OCI-LY7 (cell line): ENCODE data around the gene PPM1L. TPM values are rescaled to one million over a fixed set of nuclear protein-coding genes. Genes with fewer than 3 reads are reported as not detected.

Experiments
- BruUV-seq: library from RNA; stranded (reverse); fragments of 400-500 nt; replicated peaks from 2 replicates; lab custom pipeline; 2021; lab: Mats Ljungman, UMichigan
- CTCF ChIA-PET: fragments of 300-600 bp; sonication (Branson Sonifier 250); formaldehyde crosslinking; loops from one replicate; lab custom pipeline; 2022; ENCODE audit warnings: antibody characterized with exemption; ENCODE audit not compliant: unreplicated experiment; lab: Charles Lee
- POLR2A ChIA-PET: fragments of 300-600 bp; sonication (Branson Sonifier 250); formaldehyde crosslinking; loops from one replicate; lab custom pipeline; 2022; ENCODE audit warnings: antibody characterized with exemption; lab: Charles Lee
- DNase-seq: peaks from one replicate; pipeline ENCODE4 v3.0.0-alpha.2; 2015; ENCODE audit warnings: low spot score
- H2AFZ ChIP-seq: fragments of 200-600 bp; sonication (generic), shearing (Covaris generic); 2 replicates; pipeline ENCODE4 v1.6.1; 2014; ENCODE audit warnings: mild to moderate bottlenecking, antibody characterized with exemption, low read length, moderate library complexity
- H3K27ac ChIP-seq: fragments of 200-600 bp; sonication (generic); 2 replicates; pipeline ENCODE4 v1.5.1; 2014; ENCODE audit warnings: mixed run types, low read depth, mild to moderate bottlenecking, moderate library complexity, low read length, inconsistent platforms; ENCODE audit not compliant: poor library complexity, severe bottlenecking
- H3K36me3 ChIP-seq: fragments of 200-600 bp; sonication (generic); 2 replicates; pipeline ENCODE4 v1.6.1; 2014; ENCODE audit warnings: mild to moderate bottlenecking, antibody characterized with exemption, low read length, moderate library complexity, mixed read lengths; ENCODE audit not compliant: insufficient read depth
- H3K4me1 ChIP-seq: fragments of 200-600 bp; sonication (generic); 2 replicates; pipeline ENCODE4 v1.5.1; 2014; ENCODE audit warnings: mild to moderate bottlenecking, low read length; ENCODE audit not compliant: insufficient read depth, poor library complexity, severe bottlenecking
- H3K4me2 ChIP-seq: fragments of 200-600 bp; sonication (generic); 2 replicates; pipeline ENCODE4 v1.6.1; 2014; ENCODE audit warnings: mild to moderate bottlenecking, low read length
- H3K4me3 ChIP-seq: fragments of 200-600 bp; sonication (generic); 2 replicates; pipeline ENCODE4 v1.5.1; 2014; ENCODE audit warnings: mild to moderate bottlenecking, low read depth, low read length; ENCODE audit not compliant: poor library complexity, severe bottlenecking
- H3K79me2 ChIP-seq: fragments of 200-600 bp; sonication (generic); 2 replicates; pipeline ENCODE4 v1.6.1; 2016; ENCODE audit warnings: low read depth, mild to moderate bottlenecking, low read length, moderate library complexity, mixed read lengths; ENCODE audit not compliant: insufficient read depth
- H3K9me2 ChIP-seq: fragments of 200-600 bp; sonication (generic); 2 replicates; pipeline ENCODE4 v1.6.1; 2016; ENCODE audit warnings: mild to moderate bottlenecking, low read length, mixed read lengths; ENCODE audit not compliant: insufficient read depth
- H3K9me3 ChIP-seq: fragments of 200-600 bp; sonication (generic); 2 replicates; pipeline ENCODE4 v1.6.1; 2014; ENCODE audit warnings: mild to moderate bottlenecking, mixed run types, low read length, mixed read lengths
- H4K20me1 ChIP-seq: fragments of 200-600 bp; sonication (generic); 2 replicates; pipeline ENCODE4 v1.6.1; 2014; ENCODE audit warnings: mild to moderate bottlenecking, antibody characterized with exemption, low read length, moderate library complexity, mixed read lengths; ENCODE audit not compliant: insufficient read depth
- CTCF ChIP-seq: fragments of 200-600 bp; sonication (generic); conservative IDR thresholded peaks from 2 replicates; pipeline ENCODE4 v1.5.1; 2014; ENCODE audit warnings: mild to moderate bottlenecking, antibody characterized with exemption, low read length, moderate library complexity, mixed read lengths
- EZH2phosphoT487 ChIP-seq: fragments of 200-600 bp; sonication (generic); IDR thresholded peaks from 2 replicates; pipeline ENCODE4 v1.6.1; 2018; ENCODE audit warnings: low read depth, borderline replicate concordance, mild to moderate bottlenecking, mixed run types, antibody characterized with exemption, low read length, moderate library complexity, mixed read lengths
- intact Hi-C: fragments of 100-400 bp; cut with micrococcal nuclease; formaldehyde crosslinking; loops from one replicate; pipeline ENCODE4 v1.10.0; 2022; ENCODE audit not compliant: unreplicated experiment
- total RNA-seq, 2 experiments: library from RNA; depleted of rRNA in 1 of 2; stranded (reverse); fragments of >200 nt in 1 of 2; shearing (Covaris generic) in 1 of 2; gene quantifications; 2 replicates each; pipeline ENCODE4 v1.2.3, GENCODE V29; 2014 to 2022

PPM1L gene
- total RNA-seq, 2 experiments from 2014 or later, result 10.3 to 14.7 TPM

DNA sequence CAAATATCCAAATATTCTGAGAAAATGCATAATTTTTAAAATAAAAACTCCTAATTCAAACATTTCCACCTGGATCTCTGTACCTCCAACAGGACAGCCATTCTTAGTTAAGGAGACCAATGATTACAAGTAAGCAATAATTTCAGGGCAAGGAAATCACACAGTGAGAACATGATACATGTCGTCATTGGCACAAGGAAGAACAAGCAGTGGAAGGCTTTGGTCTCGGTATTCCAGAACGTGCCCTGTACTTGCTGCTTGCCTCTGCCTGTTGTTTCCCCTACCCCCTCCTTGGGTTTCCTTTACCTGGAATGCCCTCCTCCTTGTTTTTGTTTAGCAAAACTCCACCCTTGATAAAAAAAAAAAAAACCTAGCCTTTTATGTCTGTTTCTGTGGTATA lies 72.8 kb downstream of the PPM1L start:
- Histone ChIP-seq H3K4me1 (no peaks in the 10 kb centered on the region), H3K27ac (no peak overlapping the region), H3K36me3 (no peaks in the 10 kb centered on the region), H3K4me2 (no peak overlapping the region), H3K4me3 (no peak overlapping the region), H3K9me3 (no peaks in the 10 kb centered on the region), H4K20me1 (no peaks in the 10 kb centered on the region), H3K79me2 (no peaks in the 10 kb centered on the region), H3K9me2 (no peaks in the 10 kb centered on the region), H2AFZ (no peak overlapping the region)
- DNase-seq, result no peak
- no peak for TF ChIP-seq CTCF
- no peak for TF ChIP-seq EZH2phosphoT487
- intact Hi-C loops, result no loop called here
- ChIA-PET CTCF (no interaction called here), POLR2A (no interaction called here)
- no TSS peak for BruUV-seq

- Histone ChIP-seq H3K9me2 (no peaks in the 10 kb centered on the region), H3K4me2 (no peak overlapping the region), H3K4me3 (no peak overlapping the region), H3K4me1 (no peaks in the 10 kb centered on the region), H2AFZ (no peak overlapping the region), H3K9me3 (no peaks in the 10 kb centered on the region), H3K79me2 (no peaks in the 10 kb centered on the region), H3K36me3 (no peaks in the 10 kb centered on the region), H3K27ac (no peak overlapping the region), H4K20me1 (no peaks in the 10 kb centered on the region)
- TF ChIP-seq CTCF, result no peak
- TF ChIP-seq EZH2phosphoT487, result no peak
- POLR2A ChIA-PET, result interaction anchor here (0.6 kb wide), 1 partner anchor 520 kb away, joined by 3 read pairs; no protein-coding TSS in a partner anchor
- BruUV-seq, result no TSS peak
- no peak for DNase-seq
- CTCF ChIA-PET, result no interaction called here
- intact Hi-C loops, result no loop called here
These were observed 73.5 kb downstream of the PPM1L start for GRCh38 chr3:160829486-160830009.

DNA sequence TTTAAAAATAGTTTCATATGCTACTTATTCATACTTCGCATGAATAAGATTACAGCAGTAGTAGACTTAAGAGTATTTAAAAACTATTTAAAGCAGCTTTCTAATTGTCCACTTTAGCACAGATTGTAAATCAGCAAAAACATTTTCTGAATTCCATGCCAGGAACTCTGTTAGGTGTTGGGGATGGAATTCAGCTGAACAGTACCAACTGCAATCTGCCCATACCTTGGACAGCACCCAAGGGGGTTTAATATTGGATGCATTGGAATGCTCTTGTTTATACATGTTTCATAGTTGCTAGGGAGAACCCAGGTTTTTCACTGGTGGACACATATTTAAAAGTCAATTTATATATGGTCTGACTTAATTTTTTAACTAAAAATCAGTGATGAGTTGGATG lies 74.8 kb downstream of the PPM1L start:
- BruUV-seq, result no TSS peak
- Histone ChIP-seq H3K36me3 (no peaks in the 10 kb centered on the region), H3K4me2 (no peak overlapping the region), H3K9me2 (no peaks in the 10 kb centered on the region), H3K4me1 (no peaks in the 10 kb centered on the region), H3K79me2 (no peaks in the 10 kb centered on the region), H4K20me1 (no peaks in the 10 kb centered on the region), H2AFZ (no peak overlapping the region), H3K4me3 (no peak overlapping the region), H3K9me3 (no peaks in the 10 kb centered on the region), H3K27ac (no peak overlapping the region)
- ChIA-PET CTCF (no interaction called here), POLR2A (interaction anchor here (0.6 kb wide), 2 partner anchors 35 to 561 kb away, joined by 3 read pairs; no protein-coding TSS in a partner anchor)
- no peak for TF ChIP-seq EZH2phosphoT487
- no peak for TF ChIP-seq CTCF
- no peak for DNase-seq
- intact Hi-C loops, result no loop called here
